Ovary (tissue), 9 donors: ENCODE measurements around the gene GRIK4. TPM values are rescaled to one million over a fixed set of nuclear protein-coding genes. Genes with fewer than 3 reads are reported as not detected.
"Not testable (repeated sequence)": the region's sequence is repeated elsewhere in the genome, so short reads cannot be mapped to it uniquely, and the experiment has no call there.

Experiments
- DNase-seq, 5 donors: peaks; one replicate each; pipeline ENCODE4 v3.0.0-alpha.2; 2019 to 2020
- H3K27ac ChIP-seq, 2 donors: fragments of 200-600 bp; one replicate each; pipeline versions ENCODE4 v1.5.1 to v1.8.0; 2019 to 2022
- H3K27me3 ChIP-seq: fragments of 200-600 bp; one replicate; pipeline ENCODE4 v1.8.0; 2022
- H3K36me3 ChIP-seq: fragments of 200-600 bp; sonication (generic); one replicate; pipeline ENCODE4 v1.5.1; 2019
- H3K4me1 ChIP-seq: one replicate; pipeline ENCODE4 v1.8.1; 2013; ENCODE audit warnings: mild to moderate bottlenecking, moderate library complexity; ENCODE audit not compliant: insufficient read depth
- H3K4me3 ChIP-seq: fragments of 200-600 bp; sonication (generic); one replicate; pipeline ENCODE4 v1.5.1; 2017
- H3K9me3 ChIP-seq, 2 donors: fragments of 200-600 bp in 1 of 2; sonication (generic) in 1 of 2; one replicate each; pipeline versions ENCODE4 v1.5.1 to v1.8.1; 2013 to 2019; ENCODE audit warnings: mild to moderate bottlenecking in 1 of 2, moderate library complexity in 1 of 2
- EP300 ChIP-seq: sonication (generic); formaldehyde crosslinking; IDR thresholded peaks from one replicate; pipeline ENCODE4 v1.6.1; 2017; ENCODE audit warnings: antibody characterized with exemption
- POLR2A ChIP-seq: fragments of 450-650 bp; IDR thresholded peaks from one replicate; pipeline ENCODE4 v1.6.1; 2017; ENCODE audit warnings: antibody characterized with exemption, mild to moderate bottlenecking, moderate library complexity
- WGBS, 3 donors: extraction: QIAGEN DNeasy Blood & Tissue Kit in 1 of 3; methylation state at CpG; one replicate each; pipeline versions ENCODE4 v1.1.5 to v1.1.7; 2013 to 2017; 5-methylcytosine and 5-hydroxymethylcytosine counted together
- intact Hi-C, 4 donors: fragments of 100-400 bp; cut with DNase I; formaldehyde crosslinking; loops; one replicate each; pipeline versions ENCODE4 v1.11.0 to v1.15.1; 2022 to 2023
- polyA plus RNA-seq, 2 donors: library from polyadenylated mRNA; stranded (reverse); fragments of 200-250 nt in 1 of 2; fragments of 350-450 nt in 1 of 2; fragmentation: Illumina TruSeq in 1 of 2; extraction: RNeasy Lipid Tissue Mini Kit (QIAGEN cat#74804) in 1 of 2; gene quantifications; one replicate each; pipeline ENCODE4 v1.2.3, GENCODE V29; 2013 to 2014
- total RNA-seq, 7 donors: library from RNA; depleted of rRNA in 2 of 7; stranded (reverse); fragments of >200 nt in 2 of 7; fragmentation: NEBNext Ultra II Directional in 3 of 7; extraction: Animal tissue kit (Norgen Biotek cat#: 25700) in 3 of 7; gene quantifications; one replicate each; pipeline versions ENCODE4 v1.1.0 to v1.2.4, GENCODE V29; 2016 to 2023
- TF ChIP-seq, protein P1 (sequence below), 3 donors: fragments of 450-650 bp in 2 of 3; fragments of 200-600 bp in 1 of 3; IDR thresholded peaks; one replicate each; pipeline versions ENCODE4 v1.5.1 to v1.8.0; 2016 to 2022; ENCODE audit warnings: antibody characterized with exemption in 3 of 3, mild to moderate bottlenecking in 1 of 3
- donor health status: DM: no; HTN: no; CAD: no; lungs with moderate emphysema.
- donor health status: DM: no; HTN: no; CAD: no.
- donor health status: Bipolar disorder and iron deficiency.
- donor health status: DM: yes; HTN: yes; CAD: no.
- donor health status: DM: no; HTN: no; CAD: no.
- donor health status: DM: yes; HTN: yes; CAD: no.

GRIK4 gene
- total and polyA plus RNA-seq, 9 donors = 1.3 to 13.4 (median 2.3) TPM

- no peak for TF ChIP-seq POLR2A
- TF ChIP-seq, protein P1, sequence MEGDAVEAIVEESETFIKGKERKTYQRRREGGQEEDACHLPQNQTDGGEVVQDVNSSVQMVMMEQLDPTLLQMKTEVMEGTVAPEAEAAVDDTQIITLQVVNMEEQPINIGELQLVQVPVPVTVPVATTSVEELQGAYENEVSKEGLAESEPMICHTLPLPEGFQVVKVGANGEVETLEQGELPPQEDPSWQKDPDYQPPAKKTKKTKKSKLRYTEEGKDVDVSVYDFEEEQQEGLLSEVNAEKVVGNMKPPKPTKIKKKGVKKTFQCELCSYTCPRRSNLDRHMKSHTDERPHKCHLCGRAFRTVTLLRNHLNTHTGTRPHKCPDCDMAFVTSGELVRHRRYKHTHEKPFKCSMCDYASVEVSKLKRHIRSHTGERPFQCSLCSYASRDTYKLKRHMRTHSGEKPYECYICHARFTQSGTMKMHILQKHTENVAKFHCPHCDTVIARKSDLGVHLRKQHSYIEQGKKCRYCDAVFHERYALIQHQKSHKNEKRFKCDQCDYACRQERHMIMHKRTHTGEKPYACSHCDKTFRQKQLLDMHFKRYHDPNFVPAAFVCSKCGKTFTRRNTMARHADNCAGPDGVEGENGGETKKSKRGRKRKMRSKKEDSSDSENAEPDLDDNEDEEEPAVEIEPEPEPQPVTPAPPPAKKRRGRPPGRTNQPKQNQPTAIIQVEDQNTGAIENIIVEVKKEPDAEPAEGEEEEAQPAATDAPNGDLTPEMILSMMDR (IDR thresholded peaks at IDR 0.05) = no peak
- no peak for TF ChIP-seq EP300
- Histone ChIP-seq H3K4me3 (no peak overlapping the region), H3K27ac (no peak overlapping the region), H3K9me3 (no peaks in the 10 kb centered on the region), H3K36me3 (no peaks in the 10 kb centered on the region), H3K27me3 (no peaks in the 10 kb centered on the region), H3K4me1 (peaks cover 5% of the 10 kb centered on the region)
- WGBS, 3 donors = 24 to 29% (median 28%) methylated on average over 9 of the region's 9 CpGs
- intact Hi-C loops = no loop called here
- no peak for DNase-seq
Observed at GRCh38 chr11:120751550-120751949, 240.0 kb downstream of the GRIK4 start.

- no peak overlapping the region for H3K4me3 ChIP-seq
- H3K27ac ChIP-seq = no peak overlapping the region
- TF ChIP-seq POLR2A (no peak), EP300 (no peak)
- TF ChIP-seq, protein P1 (IDR thresholded peaks at IDR 0.05) = no peak
- H3K4me1 ChIP-seq = peaks cover 5% of the 10 kb centered on the region
- no peak for DNase-seq
- no peaks in the 10 kb centered on the region for H3K36me3 ChIP-seq
- intact Hi-C loops = no loop called here
- H3K9me3 ChIP-seq = no peaks in the 10 kb centered on the region
- no peaks in the 10 kb centered on the region for H3K27me3 ChIP-seq
- WGBS, 3 donors = 81 to 90% (median 87%) methylated on average over 7 of the region's 7 CpGs
Observed at GRCh38 chr11:120752668-120753067, 241.1 kb downstream of the GRIK4 start.

GRCh38 chr11:120756931-120757330 is 245.4 kb downstream of the GRIK4 start:
- Histone ChIP-seq H3K4me3 (no peak overlapping the region), H3K36me3 (no peaks in the 10 kb centered on the region), H3K27ac (no peak overlapping the region), H3K9me3 (no peaks in the 10 kb centered on the region), H3K4me1 (peaks cover 1% of the 10 kb centered on the region), H3K27me3 (no peaks in the 10 kb centered on the region)
- TF ChIP-seq EP300 (no peak), POLR2A (no peak)
- TF ChIP-seq, protein P1 (IDR thresholded peaks at IDR 0.05) = no peak
- intact Hi-C loops = no loop called here
- no peak for DNase-seq
- WGBS, 3 donors = 84 to 89% (median 87%) methylated on average over 3 of the region's 3 CpGs

DNA sequence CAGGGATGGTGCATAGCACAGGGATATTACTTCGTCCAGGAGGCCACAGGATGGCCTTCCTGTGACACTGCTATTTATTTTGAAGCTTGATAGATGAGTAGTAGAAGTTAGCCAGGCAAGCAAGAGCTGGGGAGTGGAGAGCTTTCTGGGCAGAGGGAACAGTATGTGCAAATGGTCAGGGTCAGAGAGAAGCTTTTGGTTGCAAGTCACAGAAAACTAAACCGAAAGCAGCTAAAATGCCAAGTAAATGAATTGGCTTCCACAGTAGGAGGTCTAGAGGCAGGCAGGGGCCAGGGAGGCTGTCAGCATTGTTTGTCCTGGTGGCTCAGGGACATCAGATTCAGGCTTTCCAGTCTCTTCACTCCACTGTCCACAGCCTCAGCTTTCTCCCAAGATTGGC is 247.5 kb downstream of the GRIK4 start:
- Histone ChIP-seq H3K27ac (no peak overlapping the region), H3K9me3 (no peaks in the 10 kb centered on the region), H3K27me3 (no peaks in the 10 kb centered on the region), H3K36me3 (no peaks in the 10 kb centered on the region), H3K4me3 (no peak overlapping the region), H3K4me1 (peaks cover 1% of the 10 kb centered on the region)
- intact Hi-C loops = no loop called here
- no peak for TF ChIP-seq EP300
- WGBS, 3 donors = 36 to 58% (median 48%) methylated on average over 2 of the region's 2 CpGs
- no peak for DNase-seq

DNA sequence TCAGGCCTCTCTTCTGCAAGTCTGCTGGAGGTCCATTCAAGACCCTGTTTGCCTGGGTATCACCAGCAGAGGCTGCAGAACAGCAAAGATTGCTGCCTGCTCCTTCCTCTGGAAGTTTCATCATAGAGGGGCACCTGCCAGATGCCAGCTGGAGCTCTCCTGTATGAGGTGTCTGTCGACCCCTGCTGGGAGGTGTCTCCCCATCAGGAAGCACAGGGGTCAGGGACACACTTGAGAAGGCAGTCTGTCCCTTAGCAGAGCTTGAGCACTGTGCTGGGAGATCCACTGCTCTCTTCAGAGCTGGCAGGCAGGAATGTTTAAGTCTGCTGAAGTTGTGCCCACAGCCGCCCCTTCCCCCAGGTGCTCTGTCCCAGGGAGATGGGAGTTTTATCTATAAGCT is 254.2 kb downstream of the GRIK4 start:
- DNase-seq, H3K4me3 ChIP-seq, H3K27ac ChIP-seq, intact Hi-C loops, H3K36me3 ChIP-seq, H3K9me3 ChIP-seq, H3K27me3 ChIP-seq, H3K4me1 ChIP-seq: not testable (repeated sequence)
- WGBS, 3 donors = 75 to 81% (median 77%) methylated on average over 2 of the region's 2 CpGs

- no peak overlapping the region for H3K4me3 ChIP-seq
- no peak overlapping the region for H3K27ac ChIP-seq
- H3K27me3 ChIP-seq = no peaks in the 10 kb centered on the region
- TF ChIP-seq, protein P1 (IDR thresholded peaks at IDR 0.05) = no peak
- TF ChIP-seq EP300 (no peak), POLR2A (no peak)
- no peaks in the 10 kb centered on the region for H3K36me3 ChIP-seq
- no peaks in the 10 kb centered on the region for H3K9me3 ChIP-seq
- intact Hi-C loops = no loop called here
- H3K4me1 ChIP-seq = no peaks in the 10 kb centered on the region
- no peak for DNase-seq
- WGBS, 3 donors = 81 to 87% (median 82%) methylated on average over 7 of the region's 7 CpGs
Observed at GRCh38 chr11:120766318-120766717, 254.8 kb downstream of the GRIK4 start.
